Lung microvascular endothelial cell (primary cell): ENCODE results near the gene TBC1D2. TPM values are rescaled to one million over a fixed set of nuclear protein-coding genes. Genes with fewer than 3 reads are reported as not detected.
A peak's percentile ranks its signal among the peaks of the same experiment; 100 is the strongest.

Experiments used
- DNase-seq, 2 donors: peaks; one replicate each; pipeline versions ENCODE4 v3.0.0 to v3.0.0-alpha.2; 2010; ENCODE audit warnings: low read depth in 2 of 2
- total RNA-seq: library from RNA; depleted of rRNA; stranded (reverse); fragments of >200 nt; gene quantifications from 2 replicates; pipeline ENCODE4 v1.2.1, GENCODE V29; 2014

The TBC1D2 gene
- total RNA-seq, 1 donor from 2014 or later: 0.99 TPM

- no peak for DNase-seq
Measured at GRCh38 chr9:98216391-98216790, 39.1 kb downstream of the TBC1D2 start.

- DNase-seq: peak; percentile 30 to 55
Measured at GRCh38 chr9:98215821-98216220, 39.6 kb downstream of the TBC1D2 start.

- no peak for DNase-seq
Measured at GRCh38 chr9:98215271-98215670, 40.2 kb downstream of the TBC1D2 start.

GRCh38 chr9:98214811-98215210 lies 40.6 kb downstream of the TBC1D2 start:
- no peak for DNase-seq

GRCh38 chr9:98211260-98211659 lies 44.2 kb downstream of the TBC1D2 start:
- no peak for DNase-seq

GRCh38 chr9:98210435-98210834 lies 45.0 kb downstream of the TBC1D2 start:
- no peak for DNase-seq

GRCh38 chr9:98209530-98209929 lies 45.9 kb downstream of the TBC1D2 start:
- DNase-seq: no peak

- DNase-seq: no peak
Measured at GRCh38 chr9:98208635-98209034, 46.8 kb downstream of the TBC1D2 start.

- no peak for DNase-seq
Measured at GRCh38 chr9:98207606-98208005, 47.8 kb downstream of the TBC1D2 start.

GRCh38 chr9:98206754-98207153 lies 48.7 kb downstream of the TBC1D2 start:
- no peak for DNase-seq

GRCh38 chr9:98204692-98205091 lies 50.8 kb downstream of the TBC1D2 start:
- no peak for DNase-seq

GRCh38 chr9:98203153-98203552 lies 52.3 kb downstream of the TBC1D2 start:
- DNase-seq: no peak

GRCh38 chr9:98202252-98202651 lies 53.2 kb downstream of the TBC1D2 start:
- DNase-seq: peak in 1 of 2 donors; percentile 21

- DNase-seq: no peak
Measured at GRCh38 chr9:98201749-98202148, 53.7 kb downstream of the TBC1D2 start.

- no peak for DNase-seq
Measured at GRCh38 chr9:98201102-98201501, 54.3 kb downstream of the TBC1D2 start.

GRCh38 chr9:98199388-98200033 lies 55.9 kb downstream of the TBC1D2 start:
- DNase-seq: peak in 1 of 2 donors; percentile 24

- DNase-seq: no peak
Measured at GRCh38 chr9:98195671-98196070, 59.8 kb downstream of the TBC1D2 start.

GRCh38 chr9:98193336-98193944 lies 62.0 kb downstream of the TBC1D2 start:
- DNase-seq: no peak

GRCh38 chr9:98192503-98193335 lies 62.7 kb downstream of the TBC1D2 start, which contains the start of gene CORO2A:
TSS of gene CORO2A (minus strand) at chr9:98192637. CDS start at chr9:98157660, 34,977 bp downstream.
- peak; percentile 71 to 73 for DNase-seq

GRCh38 chr9:98191671-98192502 lies 63.6 kb downstream of the TBC1D2 start:
- peak in 1 of 2 donors; percentile 7 for DNase-seq

- DNase-seq: no peak
Measured at GRCh38 chr9:98191181-98191608, 64.3 kb downstream of the TBC1D2 start.

GRCh38 chr9:98190757-98191105 lies 64.7 kb downstream of the TBC1D2 start:
- no peak for DNase-seq
